GM18526 (cell line): Measurements from ENCODE around the gene NLRP3.

Experiments used
- POLR2A ChIP-seq: IDR thresholded peaks from 3 replicates; pipeline ENCODE4 v1.6.1; 2011; ENCODE audit not compliant: insufficient read length; ENCODE audit errors: extremely low read depth

The NLRP3 gene

GRCh38 chr1:247387096-247387495 is 28.9 kb upstream of the NLRP3 start:
- TF ChIP-seq POLR2A: no peak

GRCh38 chr1:247387565-247387964 is 28.4 kb upstream of the NLRP3 start:
- no peak for TF ChIP-seq POLR2A

- no peak for TF ChIP-seq POLR2A
Measured at GRCh38 chr1:247390116-247390791, 25.7 kb upstream of the NLRP3 start.

GRCh38 chr1:247390996-247391395 is 25.0 kb upstream of the NLRP3 start:
- TF ChIP-seq POLR2A: no peak

- TF ChIP-seq POLR2A: no peak
Measured at GRCh38 chr1:247392088-247392487, 23.9 kb upstream of the NLRP3 start.

GRCh38 chr1:247400685-247401084 is 15.3 kb upstream of the NLRP3 start:
- no peak for TF ChIP-seq POLR2A

GRCh38 chr1:247401310-247402119 is 14.5 kb upstream of the NLRP3 start:
- no peak for TF ChIP-seq POLR2A

GRCh38 chr1:247402120-247402675 is 13.8 kb upstream of the NLRP3 start:
- no peak for TF ChIP-seq POLR2A

GRCh38 chr1:247406014-247406656 is 9.8 kb upstream of the NLRP3 start:
- no peak for TF ChIP-seq POLR2A

GRCh38 chr1:247407180-247407616 is 8.8 kb upstream of the NLRP3 start:
- no peak for TF ChIP-seq POLR2A

- no peak for TF ChIP-seq POLR2A
Measured at GRCh38 chr1:247408100-247408499, 7.9 kb upstream of the NLRP3 start.

GRCh38 chr1:247409869-247410544 is 6.0 kb upstream of the NLRP3 start:
- TF ChIP-seq POLR2A: no peak

- no peak for TF ChIP-seq POLR2A
Measured at GRCh38 chr1:247411621-247412327, 4.2 kb upstream of the NLRP3 start.

GRCh38 chr1:247417831-247418230 is 1.9 kb downstream of the NLRP3 start:
- no peak for TF ChIP-seq POLR2A
